Sigmoid colon (tissue), 4 donors: ENCODE data around the gene TMEM63A.

ENCODE experiments used
- CTCF ChIP-seq, 4 experiments: fragments of 450-650 bp in 3 of 4; fragments of 200-600 bp in 1 of 4; IDR thresholded peaks; one replicate each; pipeline ENCODE4 v1.5.1; 2016 to 2019; ENCODE audit warnings: antibody characterized with exemption in 4 of 4, mild to moderate bottlenecking in 3 of 4, moderate library complexity in 2 of 4
- EP300 ChIP-seq, 4 donors: sonication (generic); formaldehyde crosslinking; IDR thresholded peaks; one replicate each; pipeline ENCODE4 v1.6.1; 2017; ENCODE audit warnings: antibody characterized with exemption in 4 of 4
- POLR2A ChIP-seq, 2 donors: fragments of 450-650 bp; IDR thresholded peaks; one replicate each; pipeline ENCODE4 v1.6.1; 2016; ENCODE audit warnings: antibody characterized with exemption in 2 of 2, mild to moderate bottlenecking in 2 of 2, moderate library complexity in 2 of 2
- POLR2AphosphoS5 ChIP-seq, 4 donors: sonication (generic); formaldehyde crosslinking; IDR thresholded peaks; one replicate each; pipeline ENCODE4 v1.6.1; 2017; ENCODE audit warnings: antibody characterized with exemption in 4 of 4

- TF ChIP-seq CTCF (IDR thresholded peaks at IDR 0.05) = no peak
- no peak for TF ChIP-seq POLR2A (IDR thresholded peaks at IDR 0.05)
- no peak for TF ChIP-seq POLR2AphosphoS5 (IDR thresholded peaks at IDR 0.05)
- no peak for TF ChIP-seq EP300 (IDR thresholded peaks at IDR 0.05)
Measured at GRCh38 chr1:225876900-225877510, 5.2 kb downstream of the TMEM63A start.
